Measurements from ENCODE around the gene NET1.

The NET1 gene

DNA sequence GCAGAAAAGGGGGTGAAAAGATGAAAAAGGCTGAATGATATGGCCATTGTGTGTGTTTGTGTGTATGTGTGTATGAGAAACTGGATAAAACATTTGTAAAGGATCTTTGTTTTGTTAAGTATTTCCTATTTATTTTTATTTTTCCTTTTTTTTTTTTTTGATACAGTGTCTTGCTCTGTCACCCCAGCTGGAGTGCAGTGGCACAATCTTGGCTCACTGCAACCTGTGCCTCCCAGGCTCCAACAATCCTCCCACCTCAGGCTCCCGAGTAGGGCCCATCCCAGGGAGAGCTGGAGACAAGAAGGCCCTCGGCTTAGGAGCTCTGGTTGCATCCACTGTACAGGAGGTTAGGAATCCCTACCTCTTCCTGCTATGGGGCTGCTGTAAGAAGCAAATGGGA lies 93.9 kb downstream of the NET1 start:
- TF ChIP-seq EGR1 (IDR thresholded peaks at IDR 0.05) (no peak), CREB1 (IDR thresholded peaks at IDR 0.05; ENCODE audit: low read depth) (no peak), TCF12 (IDR thresholded peaks at IDR 0.05; ENCODE audit: low read depth) (no peak), ZBTB7A (IDR thresholded peaks at IDR 0.05; ENCODE audit: low read depth) (no peak), YY1 (IDR thresholded peaks at IDR 0.05; ENCODE audit: low read depth) (no peak), TAF1 (IDR thresholded peaks at IDR 0.05; ENCODE audit: low read depth) (no peak), RAD21 (IDR thresholded peaks at IDR 0.05; ENCODE audit: low read depth) (no peak), TEAD4 (IDR thresholded peaks at IDR 0.05) (no peak), EP300 (IDR thresholded peaks at IDR 0.05; ENCODE audit: borderline replicate concordance) (no peak), REST (IDR thresholded peaks at IDR 0.05; ENCODE audit: low read depth) (no peak), CEBPB (IDR thresholded peaks at IDR 0.05) (no peak), USF1 (IDR thresholded peaks at IDR 0.05) (no peak)

- TF ChIP-seq CREB1 (IDR thresholded peaks at IDR 0.05; ENCODE audit: low read depth) = no peak
- TF ChIP-seq USF1 (IDR thresholded peaks at IDR 0.05) = no peak
- TF ChIP-seq EP300 (IDR thresholded peaks at IDR 0.05; ENCODE audit: borderline replicate concordance) = no peak
- no peak for TF ChIP-seq REST (IDR thresholded peaks at IDR 0.05; ENCODE audit: low read depth)
- no peak for TF ChIP-seq MAX (IDR thresholded peaks at IDR 0.05)
- no peak for TF ChIP-seq FOXM1 (IDR thresholded peaks at IDR 0.05; ENCODE audit: borderline replicate concordance, low read depth)
- TF ChIP-seq YY1 (IDR thresholded peaks at IDR 0.05; ENCODE audit: low read depth) = no peak
- TF ChIP-seq TEAD4 (IDR thresholded peaks at IDR 0.05) = no peak
- TF ChIP-seq RAD21 (IDR thresholded peaks at IDR 0.05; ENCODE audit: low read depth) = no peak
- no peak for TF ChIP-seq NFIC (IDR thresholded peaks at IDR 0.05)
- TF ChIP-seq EGR1 (IDR thresholded peaks at IDR 0.05) = no peak
These were observed 94.6 kb downstream of the NET1 start for GRCh38 chr10:5506751-5507648.

DNA sequence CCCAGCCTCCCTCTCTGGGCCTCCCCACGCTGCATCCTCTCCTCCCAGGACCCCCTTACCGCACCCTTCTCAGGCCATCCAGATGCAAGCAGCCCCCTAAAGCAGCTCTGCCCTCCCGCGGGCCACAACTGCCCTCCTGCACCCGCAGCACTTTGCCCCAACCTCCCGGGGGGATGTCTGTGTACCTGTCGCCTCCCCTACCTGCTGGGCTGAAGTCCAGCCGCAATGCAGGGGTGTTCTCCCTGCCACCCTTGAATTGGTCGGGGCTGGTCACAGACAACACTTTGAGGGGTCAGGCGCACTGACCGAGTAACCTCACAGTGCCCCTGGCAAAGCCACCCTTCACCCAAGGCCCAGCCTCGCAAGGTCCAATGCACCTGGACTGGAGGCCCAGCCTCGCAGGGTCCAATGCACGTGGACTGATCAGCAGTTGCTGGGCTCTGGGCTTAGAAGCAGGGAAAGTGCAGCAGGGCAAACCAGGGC lies 95.3 kb downstream of the NET1 start:
- TF ChIP-seq RAD21 (IDR thresholded peaks at IDR 0.05; ENCODE audit: low read depth) (no peak), NFIC (IDR thresholded peaks at IDR 0.05) (no peak), TEAD4 (IDR thresholded peaks at IDR 0.05) (no peak), CEBPB (IDR thresholded peaks at IDR 0.05) (no peak), MAX (IDR thresholded peaks at IDR 0.05) (no peak)

DNA sequence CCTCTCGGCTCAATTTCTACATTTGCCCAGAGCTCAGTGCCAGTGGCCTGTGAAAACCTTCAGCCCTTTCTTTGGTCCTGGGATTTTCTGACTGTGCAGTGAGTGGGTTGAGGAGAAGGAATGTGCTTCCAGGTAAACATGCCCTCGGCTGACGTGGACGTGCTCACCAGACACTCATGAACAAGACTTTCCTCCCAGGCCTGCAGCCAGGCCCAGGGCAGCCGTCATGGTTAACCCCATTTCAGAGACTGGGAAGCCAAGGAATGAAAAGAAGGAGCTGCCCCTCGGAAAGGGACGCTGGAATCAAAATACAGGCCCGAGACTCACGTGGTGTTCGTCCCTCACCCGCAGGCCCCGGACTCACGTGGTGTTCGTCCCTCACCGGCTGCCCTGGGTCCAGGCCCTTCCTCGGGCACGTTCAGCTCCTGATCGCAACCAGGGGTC lies 95.8 kb downstream of the NET1 start:
- TF ChIP-seq EGR1 (IDR thresholded peaks at IDR 0.05) (no peak), YY1 (IDR thresholded peaks at IDR 0.05; ENCODE audit: low read depth) (no peak), EP300 (IDR thresholded peaks at IDR 0.05; ENCODE audit: borderline replicate concordance) (no peak), CEBPB (IDR thresholded peaks at IDR 0.05) (no peak), REST (IDR thresholded peaks at IDR 0.05; ENCODE audit: low read depth) (no peak), TEAD4 (IDR thresholded peaks at IDR 0.05) (no peak), TAF1 (IDR thresholded peaks at IDR 0.05; ENCODE audit: low read depth) (no peak), MAX (IDR thresholded peaks at IDR 0.05) (no peak), RAD21 (IDR thresholded peaks at IDR 0.05; ENCODE audit: low read depth) (no peak), USF1 (IDR thresholded peaks at IDR 0.05) (no peak), CREB1 (IDR thresholded peaks at IDR 0.05; ENCODE audit: low read depth) (no peak), TCF12 (IDR thresholded peaks at IDR 0.05; ENCODE audit: low read depth) (no peak), ZBTB7A (IDR thresholded peaks at IDR 0.05; ENCODE audit: low read depth) (no peak), NFIC (IDR thresholded peaks at IDR 0.05) (no peak), FOXM1 (IDR thresholded peaks at IDR 0.05; ENCODE audit: borderline replicate concordance, low read depth) (no peak)
